Retinal pigment epithelial cell (primary cell): ENCODE data around the gene GRIP2.

Experiments
- DNase-seq: peaks from one replicate; pipeline ENCODE4 v3.0.0-alpha.2; 2010; ENCODE audit warnings: low read depth
- H3K4me3 ChIP-seq: 2 replicates; pipeline ENCODE4 v1.5.1; 2011; ENCODE audit warnings: mild to moderate bottlenecking, low read length, control low read depth, moderate library complexity
- CTCF ChIP-seq: conservative IDR thresholded peaks from 2 replicates; pipeline ENCODE4 v1.5.1; 2011; ENCODE audit warnings: low read depth, low read length, control low read depth, inconsistent platforms

Gene GRIP2

GRCh38 chr3:14521611-14522010 is 18.5 kb downstream of the GRIP2 start:
- no peak for DNase-seq
- H3K4me3 ChIP-seq: no peak overlapping the region
- no peak for TF ChIP-seq CTCF

GRCh38 chr3:14520967-14521366 is 19.2 kb downstream of the GRIP2 start:
- no peak for TF ChIP-seq CTCF
- no peak overlapping the region for H3K4me3 ChIP-seq
- no peak for DNase-seq

GRCh38 chr3:14520149-14520548 is 20.0 kb downstream of the GRIP2 start:
- H3K4me3 ChIP-seq: no peak overlapping the region
- no peak for DNase-seq
- TF ChIP-seq CTCF: no peak

GRCh38 chr3:14519406-14519805 is 20.7 kb downstream of the GRIP2 start:
- no peak for TF ChIP-seq CTCF
- no peak overlapping the region for H3K4me3 ChIP-seq
- DNase-seq: no peak

- no peak for TF ChIP-seq CTCF
- H3K4me3 ChIP-seq: no peak overlapping the region
- no peak for DNase-seq
Measured at GRCh38 chr3:14518893-14519292, 21.2 kb downstream of the GRIP2 start.

- TF ChIP-seq CTCF: no peak
- no peak overlapping the region for H3K4me3 ChIP-seq
- DNase-seq: no peak
Measured at GRCh38 chr3:14518432-14518802, 21.7 kb downstream of the GRIP2 start.

GRCh38 chr3:14517601-14518431 is 22.3 kb downstream of the GRIP2 start:
- no peak for DNase-seq
- H3K4me3 ChIP-seq: no peak overlapping the region
- no peak for TF ChIP-seq CTCF
